Heart left ventricle (tissue), 16 donors: ENCODE data around the gene NOX5. TPM values are rescaled to one million over a fixed set of nuclear protein-coding genes. Genes with fewer than 3 reads are reported as not detected.

ENCODE experiments used
- ATAC-seq, 4 donors: fragments of 200-7000 bp; cut with Tn5 transposase; one replicate each; pipeline ENCODE4 v1.9.1; 2020 to 2022; ENCODE audit warnings: moderate library complexity in 4 of 4, mild to moderate bottlenecking in 3 of 4, moderate number of reproducible peaks in 1 of 4
- DNase-seq, 5 donors: peaks; one replicate each; pipeline ENCODE4 v3.0.0-alpha.2; 2020
- H3K27ac ChIP-seq, 12 donors: fragments of 200-600 bp; sonication (generic) in 4 of 12; one replicate each; pipeline versions ENCODE4 v1.5.0 to v1.8.0; 2016 to 2022; ENCODE audit warnings: mild to moderate bottlenecking in 2 of 12
- H3K27me3 ChIP-seq, 9 donors: fragments of 200-600 bp; sonication (generic) in 2 of 9; one replicate each; pipeline versions ENCODE4 v1.5.1 to v1.8.0; 2016 to 2022; ENCODE audit warnings: mild to moderate bottlenecking in 3 of 9
- H3K36me3 ChIP-seq, 9 donors: fragments of 200-600 bp; sonication (generic) in 2 of 9; one replicate each; pipeline versions ENCODE4 v1.5.0 to v1.8.0; 2018 to 2022; ENCODE audit warnings: mild to moderate bottlenecking in 2 of 9
- H3K4me1 ChIP-seq, 12 donors: fragments of 200-600 bp; sonication (generic) in 4 of 12; one replicate each; pipeline versions ENCODE4 v1.5.0 to v1.8.0; 2016 to 2022; ENCODE audit warnings: mild to moderate bottlenecking in 3 of 12
- H3K4me3 ChIP-seq, 12 donors: fragments of 200-600 bp; sonication (generic) in 4 of 12; one replicate each; pipeline versions ENCODE4 v1.5.0 to v1.8.0; 2017 to 2022; ENCODE audit warnings: mild to moderate bottlenecking in 9 of 12, moderate library complexity in 4 of 12
- H3K9me3 ChIP-seq, 12 donors: fragments of 200-600 bp; sonication (generic) in 4 of 12; one replicate each; pipeline versions ENCODE4 v1.5.0 to v1.8.0; 2016 to 2022; ENCODE audit warnings: mild to moderate bottlenecking in 1 of 12
- CTCF ChIP-seq, 12 donors: fragments of 200-600 bp; sonication (generic) in 4 of 12; IDR thresholded peaks; one replicate each; pipeline versions ENCODE4 v1.5.0 to v1.8.0; 2018 to 2022; ENCODE audit warnings: antibody characterized with exemption in 12 of 12, mild to moderate bottlenecking in 5 of 12
- POLR2A ChIP-seq, 2 donors: fragments of 450-650 bp; IDR thresholded peaks; one replicate each; pipeline ENCODE4 v1.6.1; 2017; ENCODE audit warnings: antibody characterized with exemption in 2 of 2, mild to moderate bottlenecking in 2 of 2, moderate library complexity in 2 of 2
- WGBS, 4 donors: extraction: QIAGEN DNeasy Blood & Tissue Kit in 2 of 4; methylation state at CpG; one replicate each; pipeline versions ENCODE4 v1.1.5 to v1.1.7; 2013 to 2018; 5-methylcytosine and 5-hydroxymethylcytosine counted together
- intact Hi-C, 10 donors: fragments of 100-400 bp; cut with DNase I; formaldehyde crosslinking; loops; one replicate each; pipeline versions ENCODE4 v1.11.1 to v1.14.2; 2022
- polyA plus RNA-seq, 2 donors: library from polyadenylated mRNA; stranded (reverse); fragments of 200-250 nt; gene quantifications; one replicate each; pipeline ENCODE4 v1.2.3, GENCODE V29; 2013
- total RNA-seq, 9 donors: library from RNA; depleted of rRNA in 2 of 9; stranded (reverse); fragments of >200 nt in 2 of 9; fragmentation: NEBNext Ultra II Directional in 3 of 9; extraction: Animal tissue kit (Norgen Biotek cat#: 25700) in 3 of 9; gene quantifications; one replicate each; pipeline versions ENCODE4 v1.1.0 to v1.2.4, GENCODE V29; 2016 to 2023
- donor health status: ischemic (EF 13 %, LVEDD 7.1; RV severe dilation, severe dysfunction).
- donor health status: healthy with polysubstance abuse.
- donor health status: DM: no; HTN: yes; CAD: no.
- donor health status: DM: no; HTN: no; CAD: no.
- donor health status: ischemic (EF 25% LVEDD 6.9; RV normal size, moderate dysfunction).
- donor health status: ischemic (EF 25% LVEDD 5.7; RV mildly dilated, moderate dysfunction).
- donor health status: healthy.
- donor health status: DM: yes; HTN: yes; CAD: no.
- donor health status: ischemic (EF 35%, LVEDD 5.7; RV mildly dilated, moderate dysfunction).
- donor health status: nonischemic (EF 11% LVEDD 7.7; RV severe dilation, severe dysfunction).
- donor health status: DM: yes; HTN: yes; CAD: no.
- donor health status: PGD.
- donor health status: ischemic (EF 29% LVEDD 5.4; RV normal size, mild dysfunction).
- donor health status: nonischemic (EF 23%, LVEDD 6.1; RV moderate dilation, normal function).

NOX5 gene
- total and polyA plus RNA-seq, 11 donors, result 0.02 to 0.29 (median 0.04) TPM; not detected in 6

GRCh38 chr15:68989541-68990230, 24.8 kb upstream of the NOX5 start:
- Histone ChIP-seq H3K9me3 (no peaks in the 10 kb centered on the region), H3K4me1 (peaks cover 0 to 31% (median 6%) of the 10 kb centered on the region in 12 donors), H3K27me3 (no peaks in the 10 kb centered on the region), H3K27ac (no peak overlapping the region), H3K36me3 (no peaks in the 10 kb centered on the region), H3K4me3 (no peak overlapping the region)
- TF ChIP-seq CTCF (IDR thresholded peaks at IDR 0.05), result no peak
- no peak for TF ChIP-seq POLR2A (IDR thresholded peaks at IDR 0.05)
- WGBS, 4 donors, result 67 to 75% (median 72%) methylated on average over 2 of the region's 2 CpGs
- ATAC-seq, result peak in 2 of 4 donors; percentile 23 to 34
- no peak for DNase-seq
- intact Hi-C loops, result no loop called here

- ATAC-seq (no peak), DNase-seq (no peak)
- H3K27me3 ChIP-seq, result no peaks in the 10 kb centered on the region
- TF ChIP-seq POLR2A (IDR thresholded peaks at IDR 0.05), result no peak
- TF ChIP-seq CTCF (IDR thresholded peaks at IDR 0.05), result no peak
- H3K36me3 ChIP-seq, result no peaks in the 10 kb centered on the region
- intact Hi-C loops, result no loop called here
- peaks cover 0 to 31% (median 6%) of the 10 kb centered on the region in 12 donors for H3K4me1 ChIP-seq
- H3K9me3 ChIP-seq, result no peaks in the 10 kb centered on the region
- no peak overlapping the region for H3K4me3 ChIP-seq
- H3K27ac ChIP-seq, result no peak overlapping the region
- WGBS, 4 donors, result 80 to 85% (median 82%) methylated on average over 7 of the region's 7 CpGs
Measured at GRCh38 chr15:68990231-68990991, 24.1 kb upstream of the NOX5 start.

- 77 to 88% (median 81%) methylated on average over 5 of the region's 5 CpGs for WGBS, 4 donors
- no peak for TF ChIP-seq CTCF (IDR thresholded peaks at IDR 0.05)
- no peak for TF ChIP-seq POLR2A (IDR thresholded peaks at IDR 0.05)
- peak overlapping the region in 1 of 12 donors; percentile 27 for H3K27ac ChIP-seq
- DNase-seq, result no peak
- ATAC-seq, result no peak
- no peak overlapping the region for H3K4me3 ChIP-seq
- no peaks in the 10 kb centered on the region for H3K36me3 ChIP-seq
- H3K27me3 ChIP-seq, result no peaks in the 10 kb centered on the region
- intact Hi-C loops, result no loop called here
- peaks cover 0 to 31% (median 6%) of the 10 kb centered on the region in 12 donors for H3K4me1 ChIP-seq
- no peaks in the 10 kb centered on the region for H3K9me3 ChIP-seq
Measured at GRCh38 chr15:68990992-68991500, 23.4 kb upstream of the NOX5 start.

GRCh38 chr15:68991723-68992122, 22.8 kb upstream of the NOX5 start:
- no peak for TF ChIP-seq CTCF (IDR thresholded peaks at IDR 0.05)
- TF ChIP-seq POLR2A (IDR thresholded peaks at IDR 0.05), result no peak
- H3K4me1 ChIP-seq, result peaks cover 0 to 31% (median 6%) of the 10 kb centered on the region in 12 donors
- WGBS, 4 donors, result 39 to 60% (median 47%) methylated on average over 4 of the region's 4 CpGs
- peak in 3 of 4 donors; percentile 58 to 80 (median 75) for ATAC-seq
- no peaks in the 10 kb centered on the region for H3K36me3 ChIP-seq
- H3K9me3 ChIP-seq, result no peaks in the 10 kb centered on the region
- H3K27ac ChIP-seq, result peak overlapping the region in 1 of 12 donors; percentile 27
- no peak overlapping the region for H3K4me3 ChIP-seq
- peak in 1 of 5 donors; percentile 34 for DNase-seq
- H3K27me3 ChIP-seq, result no peaks in the 10 kb centered on the region
- intact Hi-C loops, result no loop called here
